GM21576 (cell line): ENCODE measurements around the gene PLA1A.

Experiments
- ATAC-seq: cut with Tn5 transposase; IDR thresholded peaks from one replicate; pipeline ENCODE4 v1.9.1; 2021; ENCODE audit warnings: mild to moderate bottlenecking, moderate library complexity; ENCODE audit not compliant: unreplicated experiment

Gene PLA1A

GRCh38 chr3:119608405-119609000 lies 10.8 kb downstream of the PLA1A start:
- ATAC-seq = no peak

GRCh38 chr3:119609301-119609700 lies 11.6 kb downstream of the PLA1A start:
- no peak for ATAC-seq

- no peak for ATAC-seq
Measured at GRCh38 chr3:119611664-119612063, 14.0 kb downstream of the PLA1A start.

GRCh38 chr3:119613201-119613600 lies 15.5 kb downstream of the PLA1A start:
- no peak for ATAC-seq

- ATAC-seq = no peak
Measured at GRCh38 chr3:119613872-119614271, 16.2 kb downstream of the PLA1A start.

- no peak for ATAC-seq
Measured at GRCh38 chr3:119616056-119616455, 18.4 kb downstream of the PLA1A start.

GRCh38 chr3:119619094-119619493 lies 21.4 kb downstream of the PLA1A start:
- ATAC-seq = no peak

- no peak for ATAC-seq
Measured at GRCh38 chr3:119620899-119621298, 23.2 kb downstream of the PLA1A start.

GRCh38 chr3:119624002-119624720 lies 26.5 kb downstream of the PLA1A start:
- ATAC-seq = no peak

GRCh38 chr3:119625451-119626153 lies 27.9 kb downstream of the PLA1A start:
- no peak for ATAC-seq

- ATAC-seq = no peak
Measured at GRCh38 chr3:119626196-119626595, 28.5 kb downstream of the PLA1A start.

- no peak for ATAC-seq
Measured at GRCh38 chr3:119627461-119627860, 29.8 kb downstream of the PLA1A start.

GRCh38 chr3:119628390-119628789 lies 30.7 kb downstream of the PLA1A start:
- peak; percentile 70 for ATAC-seq

GRCh38 chr3:119628816-119629445 lies 31.2 kb downstream of the PLA1A start:
- ATAC-seq = peak; percentile 22

- ATAC-seq = no peak
Measured at GRCh38 chr3:119630128-119630879, 32.6 kb downstream of the PLA1A start.

- no peak for ATAC-seq
Measured at GRCh38 chr3:119630880-119631329, 33.2 kb downstream of the PLA1A start.

- ATAC-seq = no peak
Measured at GRCh38 chr3:119631516-119631915, 33.8 kb downstream of the PLA1A start.

- no peak for ATAC-seq
Measured at GRCh38 chr3:119632216-119632615, 34.5 kb downstream of the PLA1A start.

- no peak for ATAC-seq
Measured at GRCh38 chr3:119632829-119633228, 35.1 kb downstream of the PLA1A start.

GRCh38 chr3:119635719-119636118 lies 38.0 kb downstream of the PLA1A start:
- ATAC-seq = no peak

GRCh38 chr3:119636249-119636648 lies 38.6 kb downstream of the PLA1A start:
- no peak for ATAC-seq
